Activated naive CD4-positive, alpha-beta T cell treated with anti-CD3 and anti-CD28 coated beads, Interleukin-2, amount 50 U/mL, for 24 hours (primary cell): ENCODE measurements around the gene CPSF6.
"Not testable (repeated sequence)": the region's sequence is repeated elsewhere in the genome, so short reads cannot be mapped to it uniquely, and the experiment has no call there.

Experiments used
- H3K27ac Mint-ChIP-seq: one replicate; pipeline ENCODE4 v1.8.0; 2021; ENCODE audit warnings: mild to moderate bottlenecking, mixed read lengths
- H3K27me3 Mint-ChIP-seq: one replicate; pipeline ENCODE4 v1.8.0; 2021; ENCODE audit warnings: mixed read lengths
- H3K36me3 Mint-ChIP-seq: one replicate; pipeline ENCODE4 v1.8.0; 2021; ENCODE audit warnings: mixed read lengths
- H3K4me1 Mint-ChIP-seq: one replicate; pipeline ENCODE4 v1.8.0; 2021; ENCODE audit warnings: mixed read lengths
- H3K4me3 Mint-ChIP-seq: one replicate; pipeline ENCODE4 v1.8.0; 2021; ENCODE audit warnings: mild to moderate bottlenecking, mixed read lengths
- H3K9me3 Mint-ChIP-seq: one replicate; pipeline ENCODE4 v1.8.0; 2021; ENCODE audit warnings: mixed read lengths

Gene CPSF6

GRCh38 chr12:69278814-69279782, 39.7 kb downstream of the CPSF6 start:
- Mint-ChIP-seq H3K27ac (no peak overlapping the region), H3K36me3 (no peaks in the 10 kb centered on the region), H3K4me3 (no peak overlapping the region), H3K27me3 (no peaks in the 10 kb centered on the region), H3K4me1 (peaks cover 48% of the 10 kb centered on the region), H3K9me3 (no peaks in the 10 kb centered on the region)

DNA sequence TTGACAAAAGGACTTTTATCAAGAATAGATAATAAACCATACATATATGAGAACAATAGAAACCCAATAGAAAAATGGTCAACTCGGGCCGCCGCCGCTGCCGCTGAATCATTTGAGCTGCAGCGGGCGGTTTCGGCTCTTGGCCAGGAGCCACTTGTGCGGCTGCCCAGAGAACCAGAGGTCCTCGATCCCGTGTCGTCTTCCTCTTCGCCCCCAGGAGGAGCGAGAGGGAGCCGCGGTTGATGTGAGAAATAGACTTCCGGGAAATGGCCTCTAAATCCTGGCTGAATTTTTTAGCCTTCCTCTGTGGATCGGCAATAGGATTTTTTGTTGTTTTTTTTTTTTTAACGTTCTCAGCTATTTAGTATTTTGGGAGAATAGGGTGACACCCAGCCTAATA, 44.8 kb downstream of the CPSF6 start:
- Mint-ChIP-seq H3K27me3 (peaks cover 3% of the 10 kb centered on the region), H3K9me3 (no peaks in the 10 kb centered on the region), H3K4me3 (peak overlapping the region; percentile 76), H3K4me1 (peaks cover 24% of the 10 kb centered on the region), H3K27ac (peak overlapping the region; percentile 30), H3K36me3 (no peaks in the 10 kb centered on the region)

- Mint-ChIP-seq H3K27me3 (peaks cover 4% of the 10 kb centered on the region), H3K4me1 (peaks cover 28% of the 10 kb centered on the region), H3K4me3 (no peak overlapping the region), H3K27ac (no peak overlapping the region), H3K9me3 (no peaks in the 10 kb centered on the region), H3K36me3 (no peaks in the 10 kb centered on the region)
These were observed 48.2 kb downstream of the CPSF6 start for GRCh38 chr12:69287556-69287955.

DNA sequence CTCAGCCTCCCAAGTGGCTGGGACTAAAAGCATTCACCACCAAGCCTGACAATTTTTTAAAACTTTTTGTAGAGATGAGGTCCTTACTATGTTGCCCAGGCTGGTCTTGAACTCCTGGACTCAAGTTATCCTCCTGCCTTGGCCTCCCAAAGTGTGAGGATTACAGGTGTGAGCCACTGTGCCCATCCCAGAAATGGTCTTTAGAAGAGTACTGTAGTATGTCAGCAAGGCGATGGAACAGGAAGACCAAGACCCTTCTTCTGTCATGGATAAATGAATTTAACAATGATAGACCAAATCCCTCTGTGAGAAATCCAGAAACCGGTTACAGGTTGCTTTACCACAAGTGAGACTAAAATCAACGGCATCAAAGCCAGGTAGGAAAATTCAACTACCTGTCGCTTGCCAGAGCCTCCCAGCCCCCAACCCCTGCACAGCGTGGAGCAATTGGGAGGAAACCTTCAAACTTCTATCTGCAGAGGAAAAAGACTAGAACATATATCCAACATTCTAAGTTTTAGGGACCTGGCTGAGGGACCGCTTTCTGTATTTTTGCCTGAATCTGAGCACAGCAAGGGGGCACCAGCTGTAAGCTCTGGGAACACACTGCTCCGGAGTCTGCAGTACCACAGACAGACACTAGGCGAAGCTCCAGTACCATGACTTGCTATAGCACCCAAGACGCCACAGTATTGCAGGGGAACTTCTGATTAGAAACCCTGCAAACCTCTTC, 51.3 kb downstream of the CPSF6 start:
- Mint-ChIP-seq H3K27ac (no peak overlapping the region), H3K4me3 (no peak overlapping the region), H3K9me3 (no peaks in the 10 kb centered on the region), H3K27me3 (peaks cover 4% of the 10 kb centered on the region), H3K36me3 (no peaks in the 10 kb centered on the region), H3K4me1 (peaks cover 19% of the 10 kb centered on the region)

- Mint-ChIP-seq H3K4me3 (no peak overlapping the region), H3K9me3 (no peaks in the 10 kb centered on the region), H3K27ac (no peak overlapping the region), H3K4me1 (peaks cover 19% of the 10 kb centered on the region), H3K27me3 (peaks cover 5% of the 10 kb centered on the region), H3K36me3 (no peaks in the 10 kb centered on the region)
These were observed 51.9 kb downstream of the CPSF6 start for GRCh38 chr12:69291278-69291593.

- Mint-ChIP-seq H3K4me3 (no peak overlapping the region), H3K27ac (no peak overlapping the region), H3K9me3 (no peaks in the 10 kb centered on the region), H3K36me3 (peaks cover 3% of the 10 kb centered on the region), H3K27me3 (peaks cover 5% of the 10 kb centered on the region), H3K4me1 (peaks cover 9% of the 10 kb centered on the region)
These were observed 58.8 kb downstream of the CPSF6 start for GRCh38 chr12:69298133-69298532.

DNA sequence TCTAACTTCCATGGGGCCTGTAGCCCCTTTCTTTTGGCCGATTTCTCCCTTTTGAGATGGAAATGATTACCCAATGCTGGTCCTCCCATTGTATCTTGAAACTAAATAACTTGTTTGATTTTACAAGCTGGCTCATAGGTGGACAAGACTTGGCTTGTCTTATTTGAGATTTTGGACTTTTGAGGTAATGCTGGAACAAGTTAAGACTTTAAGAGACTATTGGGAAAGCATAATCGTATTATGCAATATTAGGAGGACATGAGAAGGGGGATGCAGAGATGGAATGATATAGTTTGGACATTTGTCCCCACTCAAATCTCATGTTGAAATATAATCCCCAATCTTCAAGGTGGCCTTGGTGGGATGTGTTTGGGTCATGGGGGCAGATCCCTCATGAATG, 59.6 kb downstream of the CPSF6 start:
- H3K36me3 Mint-ChIP-seq, result peaks cover 3% of the 10 kb centered on the region
- no peak overlapping the region for H3K27ac Mint-ChIP-seq
- H3K27me3 Mint-ChIP-seq, result peaks cover 5% of the 10 kb centered on the region
- no peak overlapping the region for H3K4me3 Mint-ChIP-seq
- peaks cover under 1% of the 10 kb centered on the region for H3K4me1 Mint-ChIP-seq
- no peaks in the 10 kb centered on the region for H3K9me3 Mint-ChIP-seq

DNA sequence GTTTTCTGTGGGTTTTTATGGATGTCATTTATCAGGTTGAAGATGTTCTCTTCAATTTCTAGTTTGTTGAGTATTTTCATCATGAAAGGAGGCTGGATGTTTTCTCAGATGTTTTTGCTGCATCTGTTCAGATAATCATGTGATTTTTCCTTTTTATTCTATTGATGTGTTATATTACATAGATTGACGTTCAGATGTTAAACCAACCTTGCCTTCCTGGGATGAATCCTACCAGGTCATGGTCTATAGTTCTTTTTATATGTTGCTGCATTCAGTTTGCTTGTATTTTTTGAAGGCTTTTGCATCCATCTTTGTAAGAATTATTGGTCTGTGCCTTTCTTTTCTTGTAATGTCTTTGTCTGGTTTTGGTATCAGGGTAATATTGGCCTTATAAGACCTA, 64.9 kb downstream of the CPSF6 start:
- H3K4me1 Mint-ChIP-seq, result no peaks in the 10 kb centered on the region
- no peak overlapping the region for H3K27ac Mint-ChIP-seq
- peaks cover 11% of the 10 kb centered on the region for H3K36me3 Mint-ChIP-seq
- peaks cover 1% of the 10 kb centered on the region for H3K27me3 Mint-ChIP-seq
- no peak overlapping the region for H3K4me3 Mint-ChIP-seq
- H3K9me3 Mint-ChIP-seq, result peaks cover 19% of the 10 kb centered on the region

- Mint-ChIP-seq H3K4me3 (no peak overlapping the region), H3K27me3 (peaks cover 1% of the 10 kb centered on the region), H3K4me1 (no peaks in the 10 kb centered on the region), H3K36me3 (peaks cover 8% of the 10 kb centered on the region), H3K9me3 (peaks cover 17% of the 10 kb centered on the region), H3K27ac (no peak overlapping the region)
These were observed 70.1 kb downstream of the CPSF6 start for GRCh38 chr12:69309461-69309860.

GRCh38 chr12:69313209-69313608, 73.8 kb downstream of the CPSF6 start:
- no peak overlapping the region for H3K4me3 Mint-ChIP-seq
- H3K27me3 Mint-ChIP-seq, result no peaks in the 10 kb centered on the region
- H3K4me1 Mint-ChIP-seq, result no peaks in the 10 kb centered on the region
- peaks cover 3% of the 10 kb centered on the region for H3K36me3 Mint-ChIP-seq
- no peak overlapping the region for H3K27ac Mint-ChIP-seq
- H3K9me3 Mint-ChIP-seq, result no peaks in the 10 kb centered on the region

DNA sequence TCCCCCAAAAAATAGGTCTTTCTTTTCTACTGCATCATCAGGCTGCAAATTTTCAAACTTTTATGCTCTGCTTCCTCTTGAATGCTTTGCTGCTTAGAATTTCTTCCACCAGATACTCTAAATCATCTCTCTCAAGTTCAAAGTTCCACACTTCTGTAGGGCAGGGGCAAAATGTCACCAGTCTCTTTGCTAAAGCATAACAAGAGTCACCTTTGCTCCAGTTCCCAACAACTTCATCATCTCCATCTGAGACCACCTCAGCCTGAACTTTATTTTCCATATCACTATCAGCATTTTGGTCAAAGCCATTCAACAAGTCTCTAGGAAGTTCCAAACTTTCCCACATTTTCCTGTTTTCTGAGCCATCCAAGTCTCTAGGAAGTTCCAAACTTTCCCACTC, 77.4 kb downstream of the CPSF6 start:
- not testable (repeated sequence) for H3K4me1 Mint-ChIP-seq, H3K27me3 Mint-ChIP-seq, H3K27ac Mint-ChIP-seq, H3K36me3 Mint-ChIP-seq, H3K4me3 Mint-ChIP-seq, H3K9me3 Mint-ChIP-seq

DNA sequence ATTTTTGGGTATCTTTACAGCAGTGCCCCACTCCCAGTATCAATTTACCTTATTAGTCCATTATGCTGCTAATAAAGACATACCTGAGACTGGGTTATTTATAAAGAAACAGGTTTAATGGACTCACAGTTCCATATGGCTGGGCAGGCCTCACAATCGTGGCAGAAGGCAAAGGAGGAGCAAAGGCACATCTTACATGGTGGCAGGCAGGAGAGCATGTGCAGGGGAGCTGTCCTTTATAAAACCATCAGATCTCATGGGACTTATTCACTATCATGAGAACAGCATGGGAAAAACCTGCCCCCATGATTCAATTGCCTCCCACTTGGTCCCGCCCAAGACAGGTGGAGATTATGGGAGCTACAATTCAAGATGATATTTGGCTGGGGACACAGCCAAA, 77.9 kb downstream of the CPSF6 start:
- H3K4me3 Mint-ChIP-seq, H3K9me3 Mint-ChIP-seq, H3K4me1 Mint-ChIP-seq, H3K27me3 Mint-ChIP-seq, H3K27ac Mint-ChIP-seq, H3K36me3 Mint-ChIP-seq: not testable (repeated sequence)

DNA sequence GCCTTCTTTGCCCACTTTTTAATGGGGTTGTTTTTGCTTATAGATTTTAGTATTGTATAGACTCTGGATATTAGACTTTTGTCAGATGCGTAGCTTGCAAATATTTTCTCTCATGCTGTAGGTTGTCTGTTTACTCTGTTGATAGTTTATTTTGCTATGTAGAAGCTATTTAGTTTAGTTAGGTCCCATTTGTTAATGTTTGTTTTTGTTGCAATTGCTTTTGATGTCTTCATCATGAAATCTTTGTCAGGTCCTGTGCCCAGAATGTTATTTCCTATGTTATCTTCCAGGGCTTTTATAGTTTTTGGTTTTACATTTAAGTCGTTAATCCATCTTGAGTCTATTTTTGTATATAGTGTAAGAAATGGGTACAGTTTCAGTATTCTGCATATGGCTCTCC, 78.9 kb downstream of the CPSF6 start:
- Mint-ChIP-seq H3K4me1 (no peaks in the 10 kb centered on the region), H3K27ac (no peak overlapping the region)

GRCh38 chr12:69321351-69321750, 82.0 kb downstream of the CPSF6 start:
- no peak overlapping the region for H3K4me3 Mint-ChIP-seq
- no peaks in the 10 kb centered on the region for H3K9me3 Mint-ChIP-seq
- H3K36me3 Mint-ChIP-seq, result peaks cover 6% of the 10 kb centered on the region
- peaks cover 16% of the 10 kb centered on the region for H3K4me1 Mint-ChIP-seq
- H3K27me3 Mint-ChIP-seq, result peaks cover 1% of the 10 kb centered on the region
- H3K27ac Mint-ChIP-seq, result no peak overlapping the region

More for the DNA sequence above, 78.9 kb downstream of the CPSF6 start:
- H3K4me3 Mint-ChIP-seq, result no peak overlapping the region
- peaks cover 1% of the 10 kb centered on the region for H3K27me3 Mint-ChIP-seq
- no peaks in the 10 kb centered on the region for H3K9me3 Mint-ChIP-seq
- peaks cover 6% of the 10 kb centered on the region for H3K36me3 Mint-ChIP-seq
